ENCODE data around the gene CUEDC1.

DNA sequence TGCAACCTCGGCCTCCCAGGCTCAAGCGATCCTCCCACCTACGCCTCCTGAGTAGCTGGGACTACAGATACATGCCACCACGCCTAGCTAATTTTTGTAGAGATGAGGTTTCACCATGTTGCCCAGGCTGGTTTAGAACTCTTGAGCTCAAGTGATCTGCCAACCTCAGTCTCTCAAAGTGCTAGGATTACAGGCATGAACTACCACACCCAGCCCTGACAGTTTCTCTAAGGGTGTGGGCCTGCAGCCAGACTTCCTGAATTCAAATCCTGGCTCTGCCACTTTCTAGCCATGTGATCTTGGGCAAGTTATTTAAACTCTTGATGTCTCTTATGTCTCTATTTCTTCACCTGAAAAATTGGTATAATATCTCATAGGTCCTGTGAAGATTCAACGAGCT is 5.6 kb downstream of the CUEDC1 start:
- TF ChIP-seq, protein P1, sequence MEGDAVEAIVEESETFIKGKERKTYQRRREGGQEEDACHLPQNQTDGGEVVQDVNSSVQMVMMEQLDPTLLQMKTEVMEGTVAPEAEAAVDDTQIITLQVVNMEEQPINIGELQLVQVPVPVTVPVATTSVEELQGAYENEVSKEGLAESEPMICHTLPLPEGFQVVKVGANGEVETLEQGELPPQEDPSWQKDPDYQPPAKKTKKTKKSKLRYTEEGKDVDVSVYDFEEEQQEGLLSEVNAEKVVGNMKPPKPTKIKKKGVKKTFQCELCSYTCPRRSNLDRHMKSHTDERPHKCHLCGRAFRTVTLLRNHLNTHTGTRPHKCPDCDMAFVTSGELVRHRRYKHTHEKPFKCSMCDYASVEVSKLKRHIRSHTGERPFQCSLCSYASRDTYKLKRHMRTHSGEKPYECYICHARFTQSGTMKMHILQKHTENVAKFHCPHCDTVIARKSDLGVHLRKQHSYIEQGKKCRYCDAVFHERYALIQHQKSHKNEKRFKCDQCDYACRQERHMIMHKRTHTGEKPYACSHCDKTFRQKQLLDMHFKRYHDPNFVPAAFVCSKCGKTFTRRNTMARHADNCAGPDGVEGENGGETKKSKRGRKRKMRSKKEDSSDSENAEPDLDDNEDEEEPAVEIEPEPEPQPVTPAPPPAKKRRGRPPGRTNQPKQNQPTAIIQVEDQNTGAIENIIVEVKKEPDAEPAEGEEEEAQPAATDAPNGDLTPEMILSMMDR (IDR thresholded peaks at IDR 0.05; ENCODE audit: low read length): no peak
- TF ChIP-seq EZH2 (optimal IDR thresholded peaks at IDR 0.05; ENCODE audit: low read depth, low read length) (no peak), EZH2phosphoT487 (IDR thresholded peaks at IDR 0.05; ENCODE audit: low read length) (no peak)

All from MM.1S (cell line).